Hematopoietic multipotent progenitor cell treated with erythropoietin and hydrocortisone succinate and interleukin-3 and kit ligand, for 17 days (in vitro differentiated cells): ENCODE data around the gene PROM1.
A peak's percentile ranks its signal among the peaks of the same experiment; 100 is the strongest.

Experiments used
- DNase-seq: peaks from one replicate; pipeline ENCODE4 v3.0.0-alpha.2; 2015; ENCODE audit warnings: low spot score

PROM1 gene

DNA sequence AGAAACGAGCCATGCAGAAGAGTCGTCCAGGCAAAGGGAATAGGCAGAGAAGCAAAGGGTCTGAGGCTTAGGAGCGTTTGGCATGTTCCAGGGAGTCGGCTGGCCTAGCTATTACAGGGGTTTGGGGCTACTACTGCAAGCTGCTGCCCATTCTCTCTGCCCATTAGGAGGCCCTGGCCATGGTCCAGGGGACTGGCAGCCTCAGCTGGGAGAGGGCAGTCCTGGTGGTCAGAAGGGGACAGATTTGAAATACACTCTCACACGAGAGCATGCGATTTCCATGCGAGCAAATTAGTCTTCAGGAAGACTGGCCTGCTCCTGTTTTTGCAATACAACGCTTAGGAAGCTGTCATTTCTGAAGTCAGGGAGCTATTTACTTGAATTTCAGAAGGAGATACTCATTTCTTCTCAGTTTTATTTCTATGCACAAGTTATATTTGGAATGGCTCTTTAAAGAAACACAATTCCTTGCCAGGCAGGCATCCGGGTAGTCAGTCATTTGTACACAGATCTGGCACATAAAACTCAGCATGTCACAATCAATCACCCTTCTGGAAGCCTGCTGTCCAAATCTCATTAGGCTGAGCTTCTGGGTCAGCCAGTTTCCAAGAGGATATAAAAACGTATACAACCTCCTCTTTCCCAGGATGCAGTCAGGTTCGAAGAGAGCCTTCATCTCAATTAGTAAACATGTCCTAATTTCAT lies 27.0 kb downstream of the PROM1 start:
- no peak for DNase-seq

DNA sequence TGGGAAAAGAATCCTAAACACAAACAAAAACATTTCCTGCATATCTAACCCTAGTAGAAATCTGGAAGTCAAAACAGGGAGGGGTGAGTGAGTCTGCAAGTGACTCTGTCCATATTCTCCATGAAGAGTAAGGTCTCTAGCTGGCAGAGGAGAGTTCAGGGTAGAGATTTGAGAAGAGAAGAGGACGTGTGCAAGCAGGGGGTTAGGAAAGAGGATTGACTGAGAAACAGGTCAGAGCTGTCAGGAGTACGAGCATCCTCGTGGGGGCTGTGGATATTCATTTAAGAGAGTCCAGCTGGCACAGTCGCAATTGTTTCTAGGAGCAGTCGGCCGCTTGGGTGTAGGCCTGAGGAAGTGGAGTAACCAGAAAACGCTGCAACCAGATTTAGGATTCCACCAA lies 27.9 kb downstream of the PROM1 start:
- no peak for DNase-seq

DNA sequence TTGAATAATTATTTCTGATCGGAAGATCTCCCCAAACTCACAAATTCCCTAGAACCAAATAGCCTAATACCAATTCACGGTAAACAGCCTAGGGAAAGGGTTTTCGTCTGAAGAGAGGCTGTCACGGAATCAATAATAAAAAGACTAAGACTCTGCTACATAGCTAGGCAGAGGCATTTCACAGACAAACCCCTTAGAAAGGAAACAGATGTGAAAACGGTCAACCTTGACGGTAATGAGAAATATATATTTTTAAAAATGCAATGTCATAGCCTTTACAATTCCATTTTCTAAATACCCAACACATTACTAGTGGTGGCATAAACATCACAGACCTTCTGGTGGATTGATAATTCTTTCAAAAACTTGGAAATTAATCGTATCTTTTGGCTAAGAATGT lies 28.4 kb downstream of the PROM1 start:
- no peak for DNase-seq

DNA sequence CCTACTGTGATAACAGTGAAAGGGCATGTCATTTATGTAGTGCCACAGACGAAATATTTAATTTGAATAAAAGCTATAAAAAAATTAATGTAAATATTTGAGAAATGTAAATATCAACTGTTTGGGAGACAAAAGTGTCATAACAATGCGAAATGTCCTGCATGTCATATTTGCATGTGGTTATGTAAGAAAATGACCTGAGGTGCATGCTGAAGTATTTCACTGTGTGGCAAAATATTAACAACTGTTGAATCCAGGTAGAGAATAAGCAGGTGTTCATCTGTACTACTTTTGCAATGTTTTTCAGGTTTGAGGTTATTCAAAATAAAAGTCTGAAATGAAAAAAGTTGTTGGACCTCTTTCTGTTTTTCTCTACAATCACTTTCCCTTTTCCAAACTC lies 30.9 kb downstream of the PROM1 start:
- no peak for DNase-seq

DNA sequence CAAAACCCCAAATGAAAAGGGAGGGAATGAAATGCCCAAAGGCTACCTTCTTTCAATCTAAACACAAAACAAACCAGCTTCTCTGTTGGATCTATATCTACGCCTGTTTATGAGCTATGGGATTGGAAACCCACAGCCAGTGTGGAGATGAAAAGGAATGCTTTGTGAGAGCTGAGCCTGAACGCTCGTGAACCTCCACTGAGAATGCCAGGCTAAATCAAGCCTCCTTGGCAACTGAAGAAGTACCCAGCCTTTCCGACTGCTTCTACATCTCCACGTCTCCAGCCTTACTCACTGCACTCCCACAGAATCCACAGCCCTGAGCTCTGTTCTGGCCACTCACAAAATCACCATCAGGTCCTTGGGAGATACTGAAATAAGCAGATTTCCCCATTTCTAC lies 31.8 kb downstream of the PROM1 start:
- no peak for DNase-seq

DNA sequence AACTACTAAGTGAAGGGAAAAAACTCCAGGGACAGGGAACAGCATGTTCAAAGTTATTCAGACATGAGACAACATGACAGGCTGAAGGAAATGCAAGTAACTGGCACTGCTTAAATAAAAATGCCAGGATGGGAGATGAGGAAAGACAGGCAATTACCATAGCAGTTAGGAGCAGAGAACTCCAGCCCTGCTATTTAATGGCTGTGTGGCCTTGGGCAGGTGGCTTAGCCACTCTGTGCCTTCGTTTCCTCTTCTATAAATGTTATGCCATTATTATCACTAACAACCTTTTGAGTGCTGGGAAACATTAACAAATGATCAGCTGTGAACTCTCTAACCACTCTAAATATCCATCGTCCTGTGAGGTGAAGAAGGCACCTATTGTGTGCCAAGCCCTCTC lies 32.7 kb downstream of the PROM1 start:
- DNase-seq, result no peak

DNA sequence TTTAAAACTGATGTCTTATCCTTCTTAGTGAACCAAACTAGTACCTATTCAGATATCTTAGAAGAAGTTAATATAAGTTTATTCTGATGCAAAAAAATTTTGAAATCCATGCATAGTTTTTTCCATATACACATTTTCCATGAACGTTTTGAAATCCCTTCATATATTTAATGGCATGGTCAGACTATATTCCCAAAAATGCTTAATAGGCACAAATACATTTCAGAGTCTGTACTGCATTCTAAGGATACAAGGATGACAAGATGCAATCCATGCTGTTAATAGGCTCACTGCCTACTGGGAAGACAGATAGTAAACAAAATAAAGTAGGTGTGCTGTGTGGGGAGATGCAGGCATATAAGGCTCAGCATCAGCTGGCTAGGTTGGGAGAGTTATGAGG lies 33.2 kb downstream of the PROM1 start:
- no peak for DNase-seq

DNA sequence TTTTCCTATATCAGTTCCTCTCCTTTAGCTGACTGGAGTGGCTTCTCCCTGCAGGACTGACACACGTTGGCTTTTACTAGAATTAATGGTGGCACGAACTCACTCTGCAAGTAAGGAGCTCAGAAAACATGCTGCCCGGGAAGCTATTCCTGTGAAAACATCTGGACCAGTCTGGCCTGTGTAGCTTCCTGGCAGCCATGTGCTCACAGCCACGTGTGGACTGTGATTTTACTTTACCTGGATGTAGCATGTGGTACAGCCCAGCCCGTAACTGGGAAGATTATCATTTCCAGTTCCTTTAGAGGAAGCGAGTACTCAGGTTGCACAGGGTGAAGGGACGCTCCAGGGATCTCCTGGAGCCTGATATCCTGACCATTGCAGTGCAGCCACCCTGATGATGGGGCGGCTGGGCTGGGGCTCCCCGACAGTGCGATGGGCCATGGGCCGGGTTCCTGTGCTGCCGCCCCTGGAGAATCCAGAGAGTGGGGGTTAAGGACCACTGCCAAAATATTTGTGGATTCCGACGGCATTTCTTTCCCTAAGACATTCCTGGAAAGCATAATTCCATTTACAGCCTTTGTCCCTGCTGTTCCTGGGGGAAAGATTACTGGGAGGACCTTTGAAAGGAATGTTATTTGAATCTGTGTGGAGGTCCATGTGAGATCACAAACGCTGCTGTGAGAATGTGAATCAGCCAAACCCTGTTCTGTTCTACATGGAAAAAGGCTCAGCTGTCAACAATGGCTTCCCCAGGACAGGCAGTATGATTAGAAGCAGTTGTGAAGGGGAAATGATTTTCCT lies 35.0 kb downstream of the PROM1 start:
- DNase-seq, result no peak

DNA sequence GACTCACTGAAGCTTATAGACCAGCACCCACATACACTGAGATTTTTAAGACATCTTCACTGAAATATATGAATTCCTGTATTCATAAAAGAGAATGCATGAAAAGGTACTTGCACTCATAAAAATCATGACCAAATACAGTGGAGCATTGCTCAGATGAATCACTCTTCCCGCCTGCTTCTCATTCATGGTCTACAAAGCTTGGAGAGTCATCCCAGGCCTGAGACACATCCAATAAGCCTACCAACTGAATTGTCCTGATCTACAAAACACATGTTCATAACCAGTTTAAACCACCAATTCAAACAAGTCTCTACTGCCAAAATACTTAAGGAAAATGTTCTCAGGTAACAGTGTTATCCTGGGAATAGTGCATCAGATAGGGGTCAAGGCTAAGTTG lies 38.1 kb downstream of the PROM1 start:
- no peak for DNase-seq

DNA sequence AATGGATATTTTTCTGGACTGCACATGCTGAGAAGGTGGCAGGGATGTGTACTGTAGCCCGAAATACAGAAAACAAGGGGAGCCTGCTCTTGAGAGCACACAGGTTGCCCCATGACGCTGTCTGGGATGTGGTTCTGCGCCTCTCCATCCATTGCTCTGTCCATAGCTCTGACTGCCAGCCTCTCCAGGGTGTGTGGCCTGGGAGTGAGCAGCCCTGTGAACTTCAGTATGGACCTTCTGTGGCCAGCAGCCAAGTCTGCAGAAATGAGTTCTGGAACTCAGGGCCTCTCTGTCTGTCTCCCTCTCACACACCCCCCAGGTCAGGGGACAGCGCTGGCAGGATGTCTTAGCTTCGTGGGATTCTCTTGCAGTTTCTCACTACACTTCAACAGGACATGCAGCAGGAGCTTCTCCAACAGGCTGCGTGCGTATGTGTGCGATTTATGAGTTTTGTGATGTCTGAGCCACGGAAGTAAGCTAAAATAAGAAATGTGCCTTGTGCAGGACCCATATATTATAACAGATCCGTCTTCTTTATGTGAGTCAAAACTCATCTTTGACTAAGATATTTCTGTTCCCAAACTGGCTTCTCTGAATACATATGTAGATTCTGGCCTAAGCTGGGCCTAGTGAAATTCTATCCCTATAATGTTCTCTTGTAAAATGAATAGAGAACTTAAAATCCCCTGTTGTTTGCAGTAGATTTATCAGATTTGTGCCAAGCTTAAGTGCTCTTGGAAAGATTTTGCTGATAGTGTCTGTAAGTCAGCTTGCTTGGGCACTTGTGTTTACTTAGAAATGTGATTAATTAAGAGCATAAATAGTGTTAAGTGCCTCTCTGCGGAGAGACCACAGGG lies 40.0 kb downstream of the PROM1 start:
- DNase-seq, result no peak

DNA sequence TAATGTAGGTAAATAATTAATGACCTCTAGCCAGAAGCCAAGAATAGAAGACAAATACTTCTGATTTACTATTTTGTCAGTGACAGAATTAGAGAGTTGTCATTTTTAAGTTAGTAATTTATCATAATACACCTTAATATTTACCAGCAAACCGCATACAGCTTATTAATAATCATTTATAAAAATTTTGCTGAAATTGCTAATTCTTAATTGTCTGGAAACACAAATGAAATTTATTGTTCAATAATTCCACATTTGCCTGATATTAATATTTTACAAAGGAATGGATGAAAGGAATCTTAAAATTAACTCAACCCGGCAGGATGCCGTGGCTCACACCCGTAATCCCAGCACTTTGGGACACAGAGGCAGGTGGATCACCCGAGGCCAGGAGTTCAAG lies 44.7 kb downstream of the PROM1 start:
- DNase-seq, result no peak

DNA sequence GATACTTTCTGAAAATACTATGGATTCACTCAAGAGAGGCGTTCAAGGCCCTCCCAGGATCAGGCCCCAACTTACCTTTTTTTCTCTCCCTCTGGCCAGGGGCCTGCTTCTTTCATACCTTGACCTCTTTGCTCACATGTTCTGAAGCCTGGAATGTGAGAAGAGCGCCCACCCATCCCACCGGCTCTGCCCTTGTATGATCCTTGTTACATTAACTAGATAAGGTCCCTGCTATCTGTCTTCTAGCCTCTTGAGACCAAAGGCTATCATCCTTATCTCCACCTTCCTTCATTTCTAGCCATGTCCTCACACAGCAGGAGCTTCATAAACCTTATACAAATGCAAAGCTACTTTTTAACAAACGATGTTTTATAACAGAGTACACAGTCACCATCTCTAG lies 45.9 kb downstream of the PROM1 start:
- DNase-seq, result no peak

DNA sequence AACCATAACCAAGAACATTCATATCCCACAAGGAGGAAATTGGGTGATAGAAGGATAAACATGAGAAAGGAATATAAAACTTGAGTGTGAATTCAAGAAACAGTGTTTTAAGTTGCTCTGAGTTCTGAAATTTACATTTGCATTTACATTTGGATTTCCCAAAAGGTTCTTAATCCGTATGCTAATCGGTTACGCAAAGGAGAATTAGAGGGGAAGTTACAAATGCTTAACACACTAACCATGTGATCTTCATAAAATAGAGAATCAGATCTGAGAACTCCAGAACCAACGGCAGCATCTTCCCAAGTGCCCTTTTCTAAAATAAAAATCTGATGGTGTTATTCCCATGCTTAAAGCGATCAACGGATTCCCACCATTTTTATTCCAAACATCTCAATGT lies 48.0 kb downstream of the PROM1 start:
- DNase-seq, result no peak

DNA sequence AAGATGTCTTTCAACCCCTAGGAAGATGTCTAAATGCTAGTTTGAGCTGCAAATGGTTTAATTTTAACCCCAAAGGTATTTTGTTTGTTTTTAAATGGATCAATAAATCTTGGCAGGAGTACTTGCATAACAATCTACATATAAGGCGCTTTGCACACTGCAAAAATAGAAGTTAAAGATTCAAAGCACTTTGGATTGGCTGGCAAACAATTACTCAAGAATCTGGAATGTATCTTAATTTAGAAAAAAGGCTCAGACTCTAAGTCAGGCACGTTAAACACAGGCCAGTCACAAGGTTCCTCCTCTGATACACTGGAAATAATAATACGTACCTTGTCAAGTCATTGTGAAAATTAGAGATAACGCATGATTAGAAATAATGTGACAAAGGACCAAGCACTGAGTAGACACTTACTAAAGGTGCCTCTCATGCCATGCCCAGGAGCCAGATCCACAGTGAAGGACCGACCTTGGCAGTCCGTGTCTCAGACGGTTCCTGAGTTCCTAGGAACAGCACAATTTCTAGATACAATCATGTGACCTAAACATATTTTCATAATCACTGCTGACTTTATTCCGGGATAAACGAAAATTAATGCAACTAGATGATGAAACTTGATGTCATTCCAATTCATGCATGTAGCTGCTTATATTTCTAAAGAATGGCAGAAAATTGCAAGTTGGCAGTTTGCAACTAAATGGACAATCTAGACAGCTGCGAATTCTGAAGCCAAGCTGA lies 49.6 kb downstream of the PROM1 start:
- no peak for DNase-seq

DNA sequence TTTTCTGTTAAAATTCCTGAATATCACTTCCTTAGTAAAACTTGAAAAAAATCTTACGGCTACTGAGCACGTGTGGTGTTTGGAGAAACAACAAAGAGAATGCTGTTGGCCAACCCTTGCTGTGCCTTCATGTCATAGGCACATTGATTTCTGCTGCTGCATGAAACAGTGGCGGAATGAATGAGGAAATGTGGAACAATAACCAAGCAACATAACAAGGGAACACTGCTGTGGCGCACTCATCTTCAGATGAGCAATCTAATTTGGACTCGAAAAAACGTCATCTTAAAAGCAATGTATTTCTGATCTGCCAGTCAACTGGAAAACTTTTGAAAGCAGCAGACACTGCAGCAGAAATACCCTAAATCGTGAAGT lies 51.4 kb downstream of the PROM1 start:
- DNase-seq, result no peak

DNA sequence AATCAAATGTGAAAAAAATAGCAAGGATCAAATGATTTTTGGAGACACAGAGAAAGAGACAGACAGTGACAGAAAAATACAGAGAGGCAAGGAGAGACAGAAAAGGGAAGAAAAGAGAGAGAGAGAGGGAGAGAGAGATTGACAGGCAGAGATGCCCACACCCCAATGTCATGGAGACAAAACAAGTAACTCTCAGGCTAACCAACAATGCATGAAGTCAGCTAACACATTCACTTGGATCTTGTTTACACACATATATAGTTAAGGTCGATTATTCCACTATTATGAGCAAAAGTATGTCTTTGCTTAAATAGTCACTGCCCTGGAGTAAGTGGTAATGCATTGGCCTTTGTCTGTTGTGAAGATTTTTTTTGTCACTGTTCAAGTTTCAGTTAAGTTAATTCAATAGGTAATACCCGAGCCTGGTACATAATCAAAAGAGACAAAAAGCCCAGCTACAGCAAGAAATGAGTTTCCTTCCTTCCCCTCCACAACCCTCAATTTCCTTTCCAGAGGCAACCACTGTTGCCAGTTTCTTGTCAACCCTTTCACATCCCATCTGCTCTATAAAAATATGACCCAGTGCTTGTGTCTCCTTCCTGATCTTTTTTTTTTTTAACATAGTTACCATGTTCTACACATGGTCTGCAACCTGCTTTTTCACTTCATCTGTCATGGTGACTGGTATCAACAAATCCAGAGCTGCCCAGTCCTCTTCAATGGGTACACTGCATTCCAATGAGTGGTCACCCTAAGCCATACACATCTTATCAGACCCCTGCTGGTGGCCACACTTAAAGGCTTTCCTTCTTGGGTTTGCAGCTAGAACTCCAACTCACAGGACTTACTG lies 52.1 kb downstream of the PROM1 start:
- DNase-seq, result no peak

DNA sequence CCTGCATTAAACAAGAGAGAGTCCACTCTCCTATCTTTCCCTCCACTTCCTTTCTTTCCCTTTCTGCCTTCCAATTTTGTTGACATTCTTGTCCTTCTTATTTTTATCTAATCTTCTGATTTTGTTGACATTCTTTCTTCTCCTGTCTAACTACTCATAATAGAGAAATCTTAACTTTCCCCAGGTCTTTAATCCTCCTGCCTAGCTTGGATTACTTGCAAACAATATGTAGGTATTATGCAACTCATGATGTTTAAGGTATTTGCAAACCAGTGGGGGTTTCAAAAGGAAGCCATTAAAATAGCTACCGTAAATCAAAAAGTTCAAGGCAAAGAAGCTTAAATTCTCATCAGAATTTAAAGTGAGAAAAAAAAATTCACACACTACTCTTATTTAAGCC lies 53.9 kb downstream of the PROM1 start:
- DNase-seq, result no peak

DNA sequence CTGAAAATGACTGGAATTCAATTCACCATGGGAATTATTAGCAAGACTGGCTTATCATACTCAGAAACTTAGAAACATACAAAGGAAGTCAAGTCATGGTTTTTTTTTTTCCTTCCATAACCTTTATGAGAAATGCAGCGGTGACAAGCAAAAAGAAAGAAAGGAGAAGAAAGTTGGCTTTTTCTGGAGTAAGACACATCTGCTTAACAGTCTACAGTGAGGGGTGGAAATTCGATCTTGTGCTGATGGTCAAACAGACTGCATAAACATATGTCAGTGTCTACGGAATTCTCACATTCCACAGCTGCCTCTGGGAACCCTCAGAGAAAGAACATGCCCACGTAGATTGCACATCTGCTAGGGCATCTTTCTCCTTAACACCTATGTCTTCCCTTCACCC lies 54.6 kb downstream of the PROM1 start:
- DNase-seq, result no peak

DNA sequence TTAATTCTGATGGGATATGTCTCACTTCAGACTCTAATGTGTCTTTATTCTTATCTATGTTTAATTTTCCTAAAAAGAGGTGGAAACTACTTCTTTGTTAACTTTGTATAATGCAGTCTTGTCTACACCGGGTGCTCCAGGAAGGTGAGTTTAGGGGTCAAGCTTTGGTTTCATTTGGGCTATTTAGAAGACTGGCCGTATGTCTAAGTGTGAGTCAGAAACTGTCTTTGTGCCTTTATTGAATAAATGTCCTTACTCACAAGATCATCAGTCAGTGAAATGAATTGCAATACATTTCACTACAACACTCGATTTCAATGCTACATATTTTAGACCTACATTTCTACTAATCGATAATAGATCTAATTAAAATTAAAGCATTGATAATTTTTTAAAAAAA lies 56.2 kb downstream of the PROM1 start:
- no peak for DNase-seq

DNA sequence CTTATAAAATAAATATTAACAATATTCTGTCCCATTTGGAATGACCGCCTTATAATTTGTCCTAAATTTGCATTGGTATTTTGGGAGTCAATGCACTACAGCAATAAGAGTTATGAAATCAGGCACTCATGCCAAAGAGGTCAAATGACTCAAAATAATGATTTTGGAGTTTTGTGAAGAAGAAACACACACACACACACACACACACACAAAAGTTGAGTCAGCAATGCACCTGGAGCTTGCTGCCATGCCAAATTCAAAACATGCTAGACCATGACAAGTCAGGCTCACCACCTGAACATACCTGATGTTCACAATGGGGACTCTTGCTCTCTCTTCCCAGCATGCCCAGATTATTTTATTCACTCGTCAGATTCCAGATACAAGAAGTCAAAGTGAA lies 56.7 kb downstream of the PROM1 start:
- no peak for DNase-seq

DNA sequence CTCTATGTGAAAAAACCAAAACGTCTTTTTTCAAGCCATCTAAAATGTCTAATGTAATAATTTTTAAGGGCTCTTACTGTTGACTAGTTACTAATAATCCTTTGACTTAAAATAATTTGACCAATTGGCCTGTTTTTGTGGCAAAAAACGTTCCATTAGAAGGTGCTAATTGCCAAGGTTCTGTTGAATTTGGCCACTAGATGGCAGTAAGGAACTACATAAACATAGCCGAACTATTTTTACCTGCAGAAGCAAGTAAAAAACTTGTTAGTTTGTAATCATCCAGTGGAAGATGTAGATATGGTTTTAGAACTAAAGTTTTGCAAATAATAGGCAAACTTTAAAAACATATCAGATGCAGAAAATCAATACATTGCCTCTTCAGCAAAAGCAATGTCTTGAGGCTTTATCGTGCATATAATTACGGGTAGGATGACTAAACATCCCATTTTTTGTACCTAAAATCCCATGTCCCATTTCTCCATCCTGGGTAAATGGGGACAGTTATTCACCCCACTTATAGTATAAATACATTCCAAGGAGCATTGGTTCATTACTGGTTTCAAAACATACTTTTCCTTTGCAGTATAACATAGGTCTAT lies 57.6 kb downstream of the PROM1 start:
- DNase-seq, result peak; percentile 69
